ENCODE results near the gene GRID1. TPM values are rescaled to one million over a fixed set of nuclear protein-coding genes. Genes with fewer than 3 reads are reported as not detected.

Gene GRID1
- total RNA-seq, 1 donor from 2014 or later: 0.75 TPM

- H3K36me3 Mint-ChIP-seq (ENCODE audit: low read depth, unreplicated experiment): no peaks in the 10 kb centered on the region
Observed at GRCh38 chr10:85927952-85928665, 438.5 kb downstream of the GRID1 start.

GRCh38 chr10:85926986-85927385, 439.6 kb downstream of the GRID1 start:
- Histone ChIP-seq H3K79me2 (ENCODE audit: insufficient read depth, low read length) (no peaks in the 10 kb centered on the region), H4K20me1 (ENCODE audit: insufficient read depth, low read length) (no peaks in the 10 kb centered on the region), H3K36me3 (ENCODE audit: insufficient read depth, low read length) (no peaks in the 10 kb centered on the region), H3K4me2 (ENCODE audit: low read length) (no peak overlapping the region), H3K9me3 (ENCODE audit: insufficient read depth, low read depth, low read length) (no peaks in the 10 kb centered on the region), H3K27ac (ENCODE audit: low read depth, low read length) (no peak overlapping the region), H3K9ac (ENCODE audit: low read length) (no peak overlapping the region), H3K4me3 (ENCODE audit: insufficient read depth, low read depth, low read length) (no peak overlapping the region), H3K4me1 (ENCODE audit: insufficient read depth, low read length) (no peaks in the 10 kb centered on the region), H3K27me3 (ENCODE audit: insufficient read depth, low read length) (no peaks in the 10 kb centered on the region), H2AFZ (ENCODE audit: low read depth, low read length) (no peak overlapping the region)
- Mint-ChIP-seq H3K9me3 (ENCODE audit: unreplicated experiment) (no peaks in the 10 kb centered on the region), H3K4me1 (ENCODE audit: low read depth, unreplicated experiment) (no peaks in the 10 kb centered on the region), H3K4me3 (ENCODE audit: unreplicated experiment) (no peak overlapping the region), H3K27me3 (ENCODE audit: low read depth, unreplicated experiment) (peaks cover 2% of the 10 kb centered on the region), H3K27ac (ENCODE audit: unreplicated experiment) (no peak overlapping the region), H3K36me3 (ENCODE audit: low read depth, unreplicated experiment) (no peaks in the 10 kb centered on the region)
- FAIRE-seq (no peak), DNase-seq (ENCODE audit: low read depth) (no peak)
- no peak for TF ChIP-seq EZH2 (IDR thresholded peaks at IDR 0.05; ENCODE audit: insufficient read depth, low read length)
- TF ChIP-seq CTCF (IDR thresholded peaks at IDR 0.05; ENCODE audit: insufficient read depth, low read depth, low read length): no peak

More at GRCh38 chr10:85927952-85928665, 438.5 kb downstream of the GRID1 start:
- H3K4me1 ChIP-seq (ENCODE audit: insufficient read depth, low read length): no peaks in the 10 kb centered on the region
- no peaks in the 10 kb centered on the region for H3K9me3 ChIP-seq (ENCODE audit: insufficient read depth, low read depth, low read length)
- TF ChIP-seq CTCF (IDR thresholded peaks at IDR 0.05; ENCODE audit: insufficient read depth, low read depth, low read length) (no peak), EZH2 (IDR thresholded peaks at IDR 0.05; ENCODE audit: insufficient read depth, low read length) (no peak)
- H3K4me2 ChIP-seq (ENCODE audit: low read length): no peak overlapping the region
- Mint-ChIP-seq H3K9me3 (ENCODE audit: unreplicated experiment) (no peaks in the 10 kb centered on the region), H3K4me3 (ENCODE audit: unreplicated experiment) (no peak overlapping the region), H3K4me1 (ENCODE audit: low read depth, unreplicated experiment) (no peaks in the 10 kb centered on the region), H3K27me3 (ENCODE audit: low read depth, unreplicated experiment) (peaks cover 2% of the 10 kb centered on the region), H3K27ac (ENCODE audit: unreplicated experiment) (no peak overlapping the region)
- no peak overlapping the region for H3K9ac ChIP-seq (ENCODE audit: low read length)
- no peak overlapping the region for H3K4me3 ChIP-seq (ENCODE audit: insufficient read depth, low read depth, low read length)
- H4K20me1 ChIP-seq (ENCODE audit: insufficient read depth, low read length): no peaks in the 10 kb centered on the region
- H3K27me3 ChIP-seq (ENCODE audit: insufficient read depth, low read length): no peaks in the 10 kb centered on the region
- DNase-seq (ENCODE audit: low read depth): no peak
- no peak overlapping the region for H2AFZ ChIP-seq (ENCODE audit: low read depth, low read length)
- no peak overlapping the region for H3K27ac ChIP-seq (ENCODE audit: low read depth, low read length)
- no peak for FAIRE-seq
- H3K36me3 ChIP-seq (ENCODE audit: insufficient read depth, low read length): no peaks in the 10 kb centered on the region
- no peaks in the 10 kb centered on the region for H3K79me2 ChIP-seq (ENCODE audit: insufficient read depth, low read length)

- Mint-ChIP-seq H3K9me3 (ENCODE audit: unreplicated experiment) (no peaks in the 10 kb centered on the region), H3K4me3 (ENCODE audit: unreplicated experiment) (no peak overlapping the region), H3K4me1 (ENCODE audit: low read depth, unreplicated experiment) (no peaks in the 10 kb centered on the region), H3K27me3 (ENCODE audit: low read depth, unreplicated experiment) (peaks cover 5% of the 10 kb centered on the region), H3K36me3 (ENCODE audit: low read depth, unreplicated experiment) (no peaks in the 10 kb centered on the region), H3K27ac (ENCODE audit: unreplicated experiment) (no peak overlapping the region)
- no peak for FAIRE-seq
- H3K4me2 ChIP-seq (ENCODE audit: low read length): no peak overlapping the region
- no peak overlapping the region for H2AFZ ChIP-seq (ENCODE audit: low read depth, low read length)
- H4K20me1 ChIP-seq (ENCODE audit: insufficient read depth, low read length): no peaks in the 10 kb centered on the region
- no peaks in the 10 kb centered on the region for H3K4me1 ChIP-seq (ENCODE audit: insufficient read depth, low read length)
- no peaks in the 10 kb centered on the region for H3K27me3 ChIP-seq (ENCODE audit: insufficient read depth, low read length)
- H3K9ac ChIP-seq (ENCODE audit: low read length): no peak overlapping the region
- DNase-seq (ENCODE audit: low read depth): no peak
- TF ChIP-seq EZH2 (IDR thresholded peaks at IDR 0.05; ENCODE audit: insufficient read depth, low read length) (no peak), CTCF (IDR thresholded peaks at IDR 0.05; ENCODE audit: insufficient read depth, low read depth, low read length) (no peak)
- H3K4me3 ChIP-seq (ENCODE audit: insufficient read depth, low read depth, low read length): no peak overlapping the region
- no peak overlapping the region for H3K27ac ChIP-seq (ENCODE audit: low read depth, low read length)
- no peaks in the 10 kb centered on the region for H3K9me3 ChIP-seq (ENCODE audit: insufficient read depth, low read depth, low read length)
- no peaks in the 10 kb centered on the region for H3K36me3 ChIP-seq (ENCODE audit: insufficient read depth, low read length)
- no peaks in the 10 kb centered on the region for H3K79me2 ChIP-seq (ENCODE audit: insufficient read depth, low read length)
Observed at GRCh38 chr10:85926136-85926535, 440.5 kb downstream of the GRID1 start.
